Measurements from ENCODE around the gene HTR2C. TPM values are rescaled to one million over a fixed set of nuclear protein-coding genes. Genes with fewer than 3 reads are reported as not detected.

Gene HTR2C
- 1.3 and 1.5 TPM in 2 replicates for total RNA-seq (2021)
- long read RNA-seq, full-length matches to known transcripts, result 1 of 12 reads
- long read RNA-seq, partial matches to known transcripts, result 2 of 12 reads
- long read RNA-seq, other reads (novel, unspliced or antisense), result 9 of 12 reads

- H3K4me1 Mint-ChIP-seq, result peaks cover 59 to 68% of the 10 kb centered on the region in 2 experiments
- H2AK5ac ChIP-seq (ENCODE audit: insufficient read length, low read length), result no peak within 1 kb of the TSS
Measured at GRCh38 chrX:114583646-114584374, at the start of gene HTR2C. Gene HTR2C (plus strand): TSS chrX:114584086. CDS start chrX:114726937, 142,851 bp downstream.

More at GRCh38 chrX:114583646-114584374, at the start of gene HTR2C:
- TF ChIP-seq, protein P1, sequence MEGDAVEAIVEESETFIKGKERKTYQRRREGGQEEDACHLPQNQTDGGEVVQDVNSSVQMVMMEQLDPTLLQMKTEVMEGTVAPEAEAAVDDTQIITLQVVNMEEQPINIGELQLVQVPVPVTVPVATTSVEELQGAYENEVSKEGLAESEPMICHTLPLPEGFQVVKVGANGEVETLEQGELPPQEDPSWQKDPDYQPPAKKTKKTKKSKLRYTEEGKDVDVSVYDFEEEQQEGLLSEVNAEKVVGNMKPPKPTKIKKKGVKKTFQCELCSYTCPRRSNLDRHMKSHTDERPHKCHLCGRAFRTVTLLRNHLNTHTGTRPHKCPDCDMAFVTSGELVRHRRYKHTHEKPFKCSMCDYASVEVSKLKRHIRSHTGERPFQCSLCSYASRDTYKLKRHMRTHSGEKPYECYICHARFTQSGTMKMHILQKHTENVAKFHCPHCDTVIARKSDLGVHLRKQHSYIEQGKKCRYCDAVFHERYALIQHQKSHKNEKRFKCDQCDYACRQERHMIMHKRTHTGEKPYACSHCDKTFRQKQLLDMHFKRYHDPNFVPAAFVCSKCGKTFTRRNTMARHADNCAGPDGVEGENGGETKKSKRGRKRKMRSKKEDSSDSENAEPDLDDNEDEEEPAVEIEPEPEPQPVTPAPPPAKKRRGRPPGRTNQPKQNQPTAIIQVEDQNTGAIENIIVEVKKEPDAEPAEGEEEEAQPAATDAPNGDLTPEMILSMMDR (conservative IDR thresholded peaks at IDR 0.05), result no peak
- peak; percentile 85 for DNase-seq
- Histone ChIP-seq H3K14ac (ENCODE audit: insufficient read depth, low read length) (0 out of 2 replicates have a peak within 1 kb of the TSS, but pooled peaks have one; percentile 50), H4K8ac (replicated peaks; ENCODE audit: insufficient read length, low read depth, low read length) (no peak within 1 kb of the TSS), H2BK120ac (ENCODE audit: low read depth, low read length, poor library complexity, severe bottlenecking) (no peak within 1 kb of the TSS), H2BK12ac (ENCODE audit: insufficient read length, low read depth, low read length) (peak within 1 kb of the TSS; percentile 78), H2BK15ac (ENCODE audit: low read depth, low read length) (no peak within 1 kb of the TSS), H3K79me2 (ENCODE audit: insufficient read depth, low read length) (no peaks in the 10 kb centered on the region), H3K4me2 (ENCODE audit: insufficient read depth, insufficient read length, low read length) (peak within 1 kb of the TSS; percentile 72), H4K20me1 (ENCODE audit: control insufficient read depth, insufficient read depth, insufficient read length) (no peaks in the 10 kb centered on the region), H3K4ac (ENCODE audit: low read depth, low read length) (no peak within 1 kb of the TSS), H3K23ac (ENCODE audit: insufficient read length, low read depth, low read length) (no peak within 1 kb of the TSS), H3T11ph (ENCODE audit: low read length) (no peak within 1 kb of the TSS), H3K27me3 (ENCODE audit: insufficient read depth, low read length) (peaks cover 31% of the 10 kb centered on the region), H2BK20ac (ENCODE audit: low read depth, low read length, poor library complexity, severe bottlenecking) (no peak within 1 kb of the TSS), H4K91ac (ENCODE audit: insufficient read length, low read depth, low read length) (no peak within 1 kb of the TSS), H3K9me3 (ENCODE audit: control insufficient read depth, low read depth, low read length) (no peaks in the 10 kb centered on the region), H2BK5ac (ENCODE audit: insufficient read length, low read length) (no peak within 1 kb of the TSS), H3K9ac (ENCODE audit: extremely low read depth, insufficient read length, low read length) (peak within 1 kb of the TSS; percentile 42), H3K56ac (ENCODE audit: insufficient read length, low read depth, low read length) (no peak within 1 kb of the TSS), H3K23me2 (ENCODE audit: insufficient read length, low read depth, low read length, poor library complexity, severe bottlenecking) (peaks cover 22% of the 10 kb centered on the region), H4K5ac (ENCODE audit: insufficient read length, low read depth, low read length) (no peak within 1 kb of the TSS), H2AFZ (ENCODE audit: low read length) (no peak within 1 kb of the TSS), H3K27ac (ENCODE audit: insufficient read length, low read depth, low read length) (no peak within 1 kb of the TSS), H3K79me1 (ENCODE audit: insufficient read depth, low read depth, low read length, poor library complexity, severe bottlenecking) (no peaks in the 10 kb centered on the region), H3K18ac (ENCODE audit: insufficient read length, low read depth, low read length) (peak within 1 kb of the TSS; percentile 78), H3K4me1 (ENCODE audit: insufficient read depth, low read length) (no peaks in the 10 kb centered on the region)
- Mint-ChIP-seq H3K36me3 (ENCODE audit: insufficient read depth in 1 of 3, low read depth in 3 of 3) (peaks cover 0 to 3% (median 0%) of the 10 kb centered on the region in 3 experiments; a peak in 4 of 7 replicates), H3K9me3 (peaks cover 0 to 6% of the 10 kb centered on the region in 2 experiments; a peak in 1 of 5 replicates), H3K27me3 (ENCODE audit: low read depth) (peaks cover 58% of the 10 kb centered on the region), H3K4me3 (peak within 1 kb of the TSS; percentile 73 to 82), H3K27ac (peak within 1 kb of the TSS in 1 of 3 experiments; percentile 69; a peak in 4 of 7 replicates)
- no CpG with 5 or more reads among the region's 34 CpGs for WGBS (ENCODE audit: extremely low coverage, insufficient read length, low lambda C conversion rate)

Measured in H9 (cell line).